Measurements from ENCODE around the gene OR52H1. TPM values are rescaled to one million over a fixed set of nuclear protein-coding genes. Genes with fewer than 3 reads are reported as not detected.

OR52H1 gene
- total RNA-seq, 1 donor, result 0.81 TPM

GRCh38 chr11:5581014-5581413, 32.7 kb upstream of the OR52H1 start:
- DNase-seq (ENCODE audit: low read depth), result no peak
- TF ChIP-seq CTCF (IDR thresholded peaks at IDR 0.05; ENCODE audit: insufficient read depth, low read length), result no peak
- H3K4me3 ChIP-seq (ENCODE audit: low read depth, low read length), result no peak overlapping the region

- no peak within 1 kb of the TSS for H3K4me3 ChIP-seq (ENCODE audit: low read depth, low read length)
- DNase-seq (ENCODE audit: low read depth), result no peak
- TF ChIP-seq CTCF (IDR thresholded peaks at IDR 0.05; ENCODE audit: insufficient read depth, low read length), result no peak
Observed at GRCh38 chr11:5580577-5580976, 32.2 kb upstream of the OR52H1 start, which contains the start of gene OR52B6. Gene OR52B6, plus strand, starts transcription at chr11:5580877. Its CDS starts 0 bp downstream, at chr11:5580877.

GRCh38 chr11:5577101-5577500, 28.8 kb upstream of the OR52H1 start:
- no peak for TF ChIP-seq CTCF (IDR thresholded peaks at IDR 0.05; ENCODE audit: insufficient read depth, low read length)

GRCh38 chr11:5575152-5575551, 26.8 kb upstream of the OR52H1 start:
- H3K4me3 ChIP-seq (ENCODE audit: low read depth, low read length), result no peak overlapping the region
- no peak for TF ChIP-seq CTCF (IDR thresholded peaks at IDR 0.05; ENCODE audit: insufficient read depth, low read length)
- no peak for DNase-seq (ENCODE audit: low read depth)

More at GRCh38 chr11:5577101-5577500, 28.8 kb upstream of the OR52H1 start:
- H3K4me3 ChIP-seq (ENCODE audit: low read depth, low read length), result no peak overlapping the region
- DNase-seq (ENCODE audit: low read depth), result no peak

- no peak overlapping the region for H3K4me3 ChIP-seq (ENCODE audit: low read depth, low read length)
- no peak for TF ChIP-seq CTCF (IDR thresholded peaks at IDR 0.05; ENCODE audit: insufficient read depth, low read length)
- DNase-seq (ENCODE audit: low read depth), result no peak
Observed at GRCh38 chr11:5574654-5575053, 26.3 kb upstream of the OR52H1 start.

GRCh38 chr11:5564259-5565019, 16.1 kb upstream of the OR52H1 start:
- DNase-seq (ENCODE audit: low read depth), result peak; percentile 19
- H3K4me3 ChIP-seq (ENCODE audit: low read depth, low read length), result no peak overlapping the region
- no peak for TF ChIP-seq CTCF (IDR thresholded peaks at IDR 0.05; ENCODE audit: insufficient read depth, low read length)
